Globus pallidus (tissue), 1 donor: ENCODE data around the gene CFD.

Experiments
- DNase-seq: peaks from one replicate; pipeline ENCODE4 v3.0.0-alpha.2; 2015; ENCODE audit warnings: low spot score

Gene CFD

GRCh38 chr19:906480-906879 is 47.0 kb downstream of the CFD start:
- no peak for DNase-seq

- no peak for DNase-seq
These were observed 47.9 kb downstream of the CFD start for GRCh38 chr19:907183-907853.

GRCh38 chr19:911197-912033 is 52.0 kb downstream of the CFD start:
- no peak for DNase-seq

GRCh38 chr19:912181-913079 is 53.0 kb downstream of the CFD start:
- no peak for DNase-seq
